Fibroblast of the aortic adventitia (primary cell): Measurements from ENCODE around the gene EFNA4. TPM values are rescaled to one million over a fixed set of nuclear protein-coding genes. Genes with fewer than 3 reads are reported as not detected.

Source experiments
- DNase-seq: peaks from one replicate; pipeline ENCODE4 v3.0.0-alpha.2; 2010; ENCODE audit warnings: low read depth
- H3K4me3 ChIP-seq: 2 replicates; pipeline ENCODE4 v1.5.1; 2011; ENCODE audit warnings: low read depth, mild to moderate bottlenecking, control low read depth, low read length, moderate library complexity
- CTCF ChIP-seq: IDR thresholded peaks from 2 replicates; pipeline ENCODE4 v1.5.1; 2011; ENCODE audit warnings: mild to moderate bottlenecking, low read length, control low read depth, inconsistent platforms; ENCODE audit not compliant: insufficient read depth
- total RNA-seq: library from RNA; depleted of rRNA; stranded (reverse); fragments of >200 nt; gene quantifications from 2 replicates; pipeline ENCODE4 v1.2.3, GENCODE V29; 2012; ENCODE audit warnings: low replicate concordance

The EFNA4 gene
- total RNA-seq, 1 donor, result 2.4 TPM

GRCh38 chr1:155018617-155019348, 44.8 kb upstream of the EFNA4 start:
- no peak overlapping the region for H3K4me3 ChIP-seq
- no peak for DNase-seq
- no peak for TF ChIP-seq CTCF

- no peak for DNase-seq
- TF ChIP-seq CTCF, result no peak
- H3K4me3 ChIP-seq, result no peak overlapping the region
Measured at GRCh38 chr1:155019377-155020245, 43.9 kb upstream of the EFNA4 start.

- DNase-seq, result no peak
- no peak overlapping the region for H3K4me3 ChIP-seq
- TF ChIP-seq CTCF, result no peak
Measured at GRCh38 chr1:155022136-155022926, 41.2 kb upstream of the EFNA4 start.

- H3K4me3 ChIP-seq, result no peak overlapping the region
- no peak for TF ChIP-seq CTCF
- no peak for DNase-seq
Measured at GRCh38 chr1:155022927-155023236, 40.7 kb upstream of the EFNA4 start.

DNA sequence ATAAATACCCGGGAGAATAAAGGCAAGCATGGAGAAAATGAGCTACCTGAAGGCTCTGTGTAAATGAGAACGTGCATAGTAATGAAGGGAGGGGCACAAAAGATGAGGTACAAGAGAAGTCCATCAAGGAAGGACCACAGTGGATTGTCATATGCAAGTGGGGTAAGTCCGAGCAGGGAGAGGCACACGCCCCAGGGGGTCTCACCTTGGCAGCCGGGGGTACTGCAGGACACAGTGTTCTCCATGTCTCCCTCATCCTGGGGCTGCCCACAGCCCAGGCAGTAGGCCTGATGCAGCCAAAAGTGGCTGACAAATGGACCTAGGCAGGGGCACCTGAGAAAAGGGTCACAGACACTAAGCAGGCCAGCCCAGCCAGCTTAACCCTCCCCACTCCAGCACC, 39.9 kb upstream of the EFNA4 start:
- no peak for DNase-seq
- no peak for TF ChIP-seq CTCF
- H3K4me3 ChIP-seq, result no peak overlapping the region

DNA sequence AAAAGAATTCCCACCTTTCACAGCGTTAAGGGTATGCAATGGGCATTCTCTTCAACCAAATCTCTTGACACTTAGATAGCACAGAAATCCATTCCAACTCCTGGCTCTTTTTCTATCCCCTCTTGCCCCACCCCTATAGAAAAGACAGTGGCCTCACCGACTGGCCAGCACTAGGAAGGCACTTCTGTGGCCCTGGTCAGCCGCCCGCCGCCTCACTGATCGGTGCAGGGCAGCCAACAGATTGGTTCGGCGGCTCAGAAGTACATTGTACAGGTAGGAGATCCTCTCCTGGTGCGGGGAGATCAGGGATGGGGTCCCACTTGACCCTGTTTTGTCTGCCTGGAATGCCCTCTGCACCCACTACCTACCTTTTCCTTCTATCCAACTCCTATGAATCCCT, 39.2 kb upstream of the EFNA4 start:
- no peak for DNase-seq
- TF ChIP-seq CTCF, result no peak
- H3K4me3 ChIP-seq, result no peak overlapping the region
